SK-MEL-5 (cell line): ENCODE results near the gene RNF130. TPM values are rescaled to one million over a fixed set of nuclear protein-coding genes. Genes with fewer than 3 reads are reported as not detected.

Experiments used
- DNase-seq: peaks from one replicate; pipeline ENCODE4 v3.0.0-alpha.2; 2016; ENCODE audit warnings: low read depth, low spot score
- in situ Hi-C: cut with HindIII; loops from 2 replicates; pipeline ENCODE4 v1.10.0; 2016; ENCODE audit warnings: low sequenced_read_pairs, high pct_unique_total_duplicates, low pct_unique_long_range_greater_than_20kb
- total RNA-seq: library from RNA; depleted of rRNA; stranded (reverse); fragments of >200 nt; shearing (Covaris generic); gene quantifications from 2 replicates; pipeline ENCODE4 v1.2.3, GENCODE V29; 2014

The RNF130 gene
- total RNA-seq, 1 experiment from 2014 or later = 106 TPM

DNA sequence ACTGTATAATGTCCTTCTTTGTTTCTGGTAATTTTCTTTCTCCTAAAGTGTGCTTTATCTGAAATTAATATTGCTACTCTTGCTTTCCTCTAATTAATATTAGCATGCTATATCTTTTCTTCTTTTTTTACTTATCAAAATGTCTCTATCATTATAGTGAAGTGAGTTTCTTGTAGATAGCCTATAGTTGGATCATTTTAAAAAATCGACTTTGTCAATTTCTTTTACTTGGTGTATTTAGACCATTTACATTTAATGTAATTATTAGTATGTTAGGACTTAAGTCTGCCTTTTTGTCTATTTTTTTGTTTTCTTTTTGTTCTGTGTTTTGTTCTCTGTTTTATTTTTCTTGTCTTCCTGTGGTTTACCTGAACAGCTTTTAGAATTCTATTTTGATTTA, 35.4 kb upstream of the RNF130 start:
- in situ Hi-C loops = no loop called here
- no peak for DNase-seq

DNA sequence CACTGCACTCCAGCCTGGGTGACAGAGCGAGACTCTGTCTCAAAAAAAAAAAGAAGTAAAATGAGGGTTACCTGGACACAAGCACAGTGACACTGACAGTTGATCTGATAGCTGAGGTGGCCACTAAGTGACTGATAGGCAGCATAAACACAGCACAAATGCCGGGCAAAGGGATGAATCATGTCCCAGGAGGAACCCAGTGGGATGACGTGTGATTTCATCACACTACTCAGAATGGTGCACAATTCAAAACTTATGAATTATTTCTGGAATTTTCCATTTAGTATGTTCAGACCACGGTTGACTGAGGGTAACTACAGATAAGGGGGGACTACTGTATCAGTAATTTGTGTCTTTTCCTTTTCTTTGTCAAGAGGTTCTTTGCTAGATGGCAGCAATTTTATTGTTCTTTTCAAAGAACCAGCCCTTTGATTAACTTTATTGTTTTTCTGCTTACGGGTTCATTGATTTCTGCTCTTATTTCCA, 34.3 kb upstream of the RNF130 start:
- in situ Hi-C loops = no loop called here
- DNase-seq = no peak

DNA sequence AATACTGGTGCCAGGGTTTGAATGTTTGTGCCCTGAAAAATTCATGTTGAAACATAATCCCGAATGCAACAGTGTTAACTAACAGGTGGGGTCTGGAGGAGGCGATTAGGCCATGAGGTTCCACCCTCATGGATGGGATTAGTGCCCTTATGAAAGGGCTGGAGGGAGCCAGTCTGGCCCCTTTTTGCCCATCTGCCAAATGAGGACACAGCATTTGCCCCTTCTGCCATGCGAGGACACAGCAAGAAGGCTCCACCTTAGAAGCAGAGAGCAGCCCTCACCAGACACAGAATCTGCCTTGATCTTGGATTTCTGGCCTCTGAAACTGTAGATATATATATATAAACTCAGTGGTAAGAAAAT, 32.6 kb upstream of the RNF130 start:
- no peak for DNase-seq
- in situ Hi-C loops = no loop called here

DNA sequence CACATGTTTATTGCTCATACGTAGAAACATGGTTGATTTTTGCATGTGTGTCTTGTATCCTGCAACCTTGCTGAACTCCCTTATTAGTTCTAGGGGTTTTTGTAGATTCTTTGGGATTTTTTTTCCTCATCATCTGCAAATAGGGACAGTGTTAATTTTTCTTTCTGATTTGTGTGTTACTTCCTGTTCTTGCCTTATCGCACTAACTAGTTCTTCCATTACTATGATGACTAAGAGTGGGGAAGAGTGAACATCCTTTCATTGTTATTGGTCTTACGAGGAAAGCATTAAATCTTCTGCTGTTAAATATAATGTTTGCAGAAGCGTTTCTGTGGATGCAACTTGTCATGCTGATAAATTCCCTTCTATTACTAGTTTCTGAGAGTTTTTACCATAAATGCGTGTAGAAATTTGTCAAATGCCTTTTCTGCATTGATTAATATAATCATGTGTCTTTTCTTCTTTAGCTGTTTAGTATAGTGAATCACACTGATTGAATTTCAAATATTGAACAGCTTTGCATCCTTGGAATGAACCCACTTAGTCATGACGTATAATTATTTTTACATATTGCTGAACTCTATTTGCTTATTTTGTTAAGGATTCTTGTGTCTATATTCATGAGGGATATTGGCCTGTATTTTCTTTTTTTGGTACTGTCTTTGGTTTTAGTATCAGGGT, 32.1 kb upstream of the RNF130 start:
- no peak for DNase-seq
- in situ Hi-C loops = no loop called here

DNA sequence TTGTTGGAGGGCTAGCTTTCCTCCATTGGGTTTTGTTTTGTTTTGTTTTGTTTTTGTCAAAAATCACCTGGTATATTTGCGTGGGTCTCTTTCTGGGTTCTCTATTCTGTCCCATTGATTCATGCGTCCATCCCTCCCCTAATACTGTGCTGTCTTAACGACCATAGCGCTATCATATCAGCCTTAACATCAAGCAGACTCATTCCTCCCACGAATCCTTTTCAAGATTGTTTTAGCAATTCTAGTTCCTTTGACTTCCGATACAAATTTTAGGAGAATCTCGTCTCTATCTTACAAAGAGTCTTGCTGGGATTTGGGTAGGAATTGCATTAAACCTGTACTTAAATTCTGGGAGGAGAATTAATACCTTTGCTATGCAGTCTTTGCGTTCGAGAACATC, 31.1 kb upstream of the RNF130 start:
- in situ Hi-C loops = no loop called here
- DNase-seq = no peak

DNA sequence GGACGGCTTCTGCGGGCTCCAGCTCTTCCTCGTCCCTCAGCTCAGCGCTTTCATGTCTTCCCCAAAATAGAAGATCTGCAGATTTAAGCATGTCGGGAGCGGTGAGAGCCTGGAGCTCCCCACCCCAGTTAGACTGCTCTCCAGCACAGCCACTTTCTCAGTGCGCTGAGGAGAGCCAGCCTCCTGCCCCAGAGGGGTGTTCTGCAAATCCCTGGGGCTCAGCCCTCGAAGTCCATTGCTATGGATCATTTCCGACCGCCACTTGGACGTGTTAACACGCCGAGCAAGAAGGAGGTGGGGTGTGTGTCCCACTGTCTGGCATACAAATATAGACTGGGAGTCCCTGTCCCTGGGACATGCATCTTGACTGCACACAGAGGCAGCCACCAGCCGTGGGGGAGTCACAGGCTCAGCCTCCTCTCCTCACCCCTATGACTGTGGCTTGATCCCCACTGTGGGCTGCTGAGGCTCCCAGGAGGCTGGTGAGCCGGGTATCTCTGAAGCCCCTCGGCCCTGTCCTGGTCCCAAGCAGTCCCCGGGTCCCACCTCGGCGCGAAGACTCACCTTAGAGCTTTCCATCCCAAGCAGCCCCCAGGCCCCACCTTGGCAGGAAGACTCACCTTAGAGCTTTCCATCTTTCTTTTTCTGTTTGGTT, 30.0 kb upstream of the RNF130 start:
- in situ Hi-C loops = no loop called here

DNA sequence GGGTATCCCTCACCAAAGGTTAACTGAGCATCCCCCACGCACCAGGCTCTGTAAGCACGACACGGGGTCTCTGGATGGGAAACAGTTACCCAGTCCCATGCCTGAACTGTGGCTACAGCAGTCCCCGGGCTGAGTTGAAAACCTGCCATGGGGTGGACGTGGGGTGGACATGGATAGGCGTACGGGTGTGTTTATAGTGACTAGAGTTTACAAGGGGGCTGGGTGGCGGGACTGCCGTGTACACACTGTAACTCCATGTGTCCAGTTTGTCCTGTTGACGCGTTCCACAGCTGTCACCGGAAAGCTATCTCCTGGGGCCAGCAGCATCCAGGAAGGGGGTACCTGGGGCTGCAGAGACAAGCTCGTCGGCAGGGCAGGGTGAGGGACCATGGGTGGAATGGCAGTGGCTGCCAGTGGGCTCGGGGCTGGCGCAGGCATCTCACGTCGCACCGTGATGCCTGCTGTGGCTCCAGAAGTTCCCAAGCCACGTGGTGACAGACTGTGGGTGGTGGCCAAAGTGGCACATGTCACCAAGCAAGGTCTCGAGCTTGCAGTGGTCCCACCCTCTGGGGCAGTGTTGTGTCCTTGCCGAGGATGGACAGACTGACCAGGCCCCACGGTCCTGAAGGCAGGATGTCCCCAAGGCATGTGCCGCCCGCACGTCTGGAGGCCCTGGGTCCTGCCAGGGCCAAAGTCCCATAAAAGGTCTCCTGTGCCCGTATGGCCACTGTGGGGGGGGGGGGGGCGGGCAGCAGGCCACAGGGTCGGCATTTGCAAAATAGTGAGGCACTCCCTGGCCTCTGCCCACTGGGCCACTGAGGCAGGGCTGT, 29.3 kb upstream of the RNF130 start:
- in situ Hi-C loops = no loop called here
- no peak for DNase-seq

More for the DNA sequence above, 30.0 kb upstream of the RNF130 start:
- DNase-seq = no peak

DNA sequence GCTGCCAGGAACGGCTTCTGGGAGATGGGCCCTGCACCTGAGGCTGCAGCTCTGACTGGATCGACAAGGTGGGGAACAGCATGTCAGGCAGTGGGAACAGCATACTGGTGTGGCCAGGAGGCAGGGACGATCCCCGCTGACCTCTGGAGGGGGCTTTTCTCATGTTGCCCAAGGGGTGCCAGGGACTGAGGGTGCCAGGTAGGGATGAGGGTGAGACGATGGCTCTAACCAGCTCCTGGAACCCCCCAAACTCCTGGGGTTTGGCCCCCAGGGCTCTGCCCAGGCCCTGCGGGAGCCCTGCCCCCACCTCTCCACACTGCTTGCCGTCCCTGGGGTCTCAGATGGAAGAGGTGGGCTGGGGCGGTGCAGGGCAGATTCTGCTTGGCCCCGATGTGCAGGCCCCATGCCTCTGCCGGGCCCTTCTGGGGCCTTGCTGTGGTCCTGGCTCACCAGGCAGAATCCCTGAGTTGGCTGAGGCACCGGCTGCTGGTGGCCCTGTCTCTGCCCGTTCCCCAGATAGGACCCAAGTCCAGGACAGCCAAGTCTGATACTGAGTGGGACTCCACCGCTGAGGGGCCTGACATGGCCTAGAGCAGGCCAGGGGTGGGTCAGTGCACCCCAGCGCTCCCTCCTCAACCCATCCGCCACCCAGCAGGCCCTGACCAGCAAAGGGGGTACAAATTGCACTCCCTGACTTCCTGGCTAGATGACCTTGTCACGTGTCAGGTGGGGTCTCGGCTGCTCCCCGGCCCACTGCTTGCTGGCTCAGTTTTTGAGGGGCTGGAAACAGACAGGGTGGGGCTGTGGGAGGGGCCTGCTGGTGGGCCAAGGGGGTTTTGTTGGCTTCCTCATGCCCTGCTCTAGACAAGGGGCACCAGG, 28.4 kb upstream of the RNF130 start:
- in situ Hi-C loops = no loop called here
- no peak for DNase-seq

DNA sequence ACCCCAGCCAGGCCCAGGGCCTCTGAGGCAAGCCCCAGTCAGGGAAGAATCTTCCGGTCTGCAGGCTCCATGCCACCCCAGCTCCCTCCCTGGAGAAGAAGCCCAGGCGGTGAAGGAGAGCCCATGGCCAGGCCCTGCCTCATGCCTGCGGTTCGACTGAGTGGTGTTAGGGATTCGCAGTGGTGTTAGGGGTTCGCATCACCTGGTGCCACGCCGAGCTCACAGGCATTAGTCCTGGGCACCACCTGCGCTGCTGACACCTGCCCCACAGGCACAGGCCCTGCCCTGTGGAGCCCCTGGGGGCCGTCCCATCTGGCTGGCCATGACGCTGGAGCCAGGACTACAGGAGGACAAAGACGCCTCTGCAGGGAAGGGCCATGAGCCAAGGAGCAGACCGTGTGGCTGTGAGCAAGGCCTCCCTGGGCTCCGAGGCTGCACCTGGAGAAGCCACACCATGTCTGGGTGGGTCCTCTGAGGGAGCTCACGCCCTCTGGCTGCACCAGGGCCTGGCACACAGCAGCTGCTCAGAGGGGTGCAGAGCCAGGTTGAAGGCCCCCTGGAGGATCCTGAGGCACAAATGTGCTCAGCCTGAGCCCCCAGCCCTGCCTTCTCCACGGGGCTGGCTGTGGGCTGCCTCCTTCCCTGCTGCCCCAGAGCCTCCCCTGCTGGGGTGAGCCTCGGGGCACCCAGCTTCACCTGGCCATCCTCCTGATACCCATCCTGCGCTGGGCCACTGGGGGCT, 27.6 kb upstream of the RNF130 start:
- no peak for DNase-seq
- in situ Hi-C loops = no loop called here

DNA sequence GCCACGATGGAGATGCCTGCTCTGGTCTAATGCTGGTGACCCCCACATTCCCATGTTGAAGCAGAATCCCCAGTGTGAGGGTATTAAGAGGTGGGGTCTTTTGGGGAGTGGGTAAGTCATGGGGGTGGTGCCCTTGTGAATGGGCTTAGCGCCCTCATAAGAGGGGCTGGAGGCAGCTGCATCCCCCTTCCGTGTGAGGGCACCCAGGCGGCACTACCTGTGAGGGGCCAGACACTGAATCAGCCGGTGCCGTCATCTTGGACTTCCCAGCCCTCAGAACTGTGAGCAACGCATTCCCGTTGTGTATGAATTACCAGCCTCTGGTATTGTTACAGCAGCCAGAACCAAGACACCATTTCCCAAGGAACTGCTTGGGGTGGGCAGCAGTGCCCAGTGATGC, 27.0 kb upstream of the RNF130 start:
- in situ Hi-C loops = no loop called here
- DNase-seq = no peak

DNA sequence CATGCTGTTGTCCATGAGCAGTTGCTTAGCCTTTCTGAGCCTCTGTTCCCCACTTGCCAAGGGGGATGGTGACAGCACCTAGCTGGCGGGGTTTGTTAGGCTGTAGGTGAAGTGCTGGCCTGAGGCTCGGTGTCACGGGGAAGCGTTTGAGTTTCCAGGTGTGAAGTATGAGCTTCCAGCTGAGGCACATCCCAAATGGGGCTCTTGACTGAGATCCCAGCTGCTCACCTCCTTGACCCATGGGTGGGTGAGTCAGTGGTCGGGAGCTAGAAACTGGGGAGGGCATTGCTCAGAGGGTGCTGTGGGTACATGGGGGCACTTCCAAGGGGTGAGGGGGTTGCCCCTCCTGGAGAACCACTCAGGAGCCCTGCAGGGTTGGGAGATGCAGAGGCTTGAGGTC, 26.4 kb upstream of the RNF130 start:
- in situ Hi-C loops = no loop called here
- no peak for DNase-seq

DNA sequence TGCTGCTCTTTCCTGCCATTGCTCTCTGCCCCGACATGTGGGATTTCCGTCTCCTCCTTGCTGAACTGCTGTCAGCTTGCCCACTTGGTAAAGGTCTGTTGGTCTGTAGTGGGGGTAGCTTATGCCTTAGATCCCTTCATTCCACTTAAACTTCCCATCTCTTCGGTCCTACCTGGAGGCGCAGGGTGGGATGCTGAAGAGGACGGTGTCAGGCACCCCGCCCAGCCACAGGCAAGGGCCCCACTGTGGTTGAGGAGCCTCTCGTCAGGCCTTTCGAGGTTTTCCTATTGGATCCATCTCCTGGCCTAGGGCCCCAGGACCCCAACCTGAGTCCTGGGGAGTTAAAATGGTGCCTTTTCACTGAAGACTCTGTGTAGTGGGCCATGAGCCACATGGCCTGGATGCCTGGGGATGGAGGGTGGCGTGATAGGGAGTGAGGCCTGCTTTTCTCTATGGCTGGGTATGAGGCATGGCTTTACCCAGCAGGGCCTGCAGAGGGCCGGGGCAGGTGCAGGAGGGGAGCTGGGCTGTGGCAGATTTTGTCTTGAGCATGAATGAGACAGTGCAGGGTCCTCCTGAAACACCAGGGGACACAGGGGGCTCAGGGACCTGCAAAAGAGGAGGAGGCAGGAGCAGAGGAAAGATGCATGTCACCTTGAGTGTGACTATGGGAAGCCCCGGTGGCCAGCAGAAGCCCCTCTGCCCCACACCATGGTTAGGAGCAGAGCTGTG, 25.8 kb upstream of the RNF130 start:
- in situ Hi-C loops = no loop called here
- no peak for DNase-seq

DNA sequence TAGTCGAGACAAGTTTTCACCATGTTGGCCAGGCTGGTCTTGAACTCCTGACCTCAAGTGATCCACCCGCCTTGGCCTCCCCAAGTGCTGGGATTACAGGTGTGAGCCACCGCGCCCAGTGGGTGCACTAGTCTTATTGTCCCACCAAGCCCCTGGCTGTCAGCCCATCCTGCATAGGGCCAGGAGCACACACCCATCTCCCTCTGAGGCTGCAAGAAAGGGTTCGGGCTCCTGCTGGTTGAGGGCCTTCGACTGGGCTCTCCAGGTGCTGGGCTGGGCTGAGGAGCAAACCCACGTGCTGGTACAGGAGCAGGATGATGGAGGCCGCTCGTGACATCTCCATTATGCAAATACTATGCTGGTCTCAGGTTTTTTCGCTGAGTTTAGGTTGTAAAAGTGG, 25.1 kb upstream of the RNF130 start:
- in situ Hi-C loops = no loop called here
- DNase-seq = no peak

DNA sequence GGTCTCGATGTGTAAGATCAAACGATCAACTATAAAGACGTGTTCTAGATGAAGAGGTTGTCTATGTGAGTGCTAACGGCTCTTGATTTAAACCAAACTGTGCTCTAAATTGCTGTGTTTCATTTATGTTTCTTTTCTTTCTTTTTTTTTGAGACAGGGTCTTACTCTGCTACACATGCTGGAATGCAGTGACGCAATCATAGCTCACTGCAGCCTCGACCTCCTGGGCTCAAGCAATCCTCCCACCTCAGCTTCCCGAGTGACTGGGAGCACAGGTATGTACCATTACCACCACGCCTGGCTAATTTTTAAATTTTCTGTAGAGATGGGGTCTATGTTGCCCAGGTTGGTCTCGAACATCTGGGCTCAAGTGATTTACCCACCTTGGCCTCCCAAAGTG, 24.0 kb upstream of the RNF130 start:
- DNase-seq = no peak
- in situ Hi-C loops = no loop called here

DNA sequence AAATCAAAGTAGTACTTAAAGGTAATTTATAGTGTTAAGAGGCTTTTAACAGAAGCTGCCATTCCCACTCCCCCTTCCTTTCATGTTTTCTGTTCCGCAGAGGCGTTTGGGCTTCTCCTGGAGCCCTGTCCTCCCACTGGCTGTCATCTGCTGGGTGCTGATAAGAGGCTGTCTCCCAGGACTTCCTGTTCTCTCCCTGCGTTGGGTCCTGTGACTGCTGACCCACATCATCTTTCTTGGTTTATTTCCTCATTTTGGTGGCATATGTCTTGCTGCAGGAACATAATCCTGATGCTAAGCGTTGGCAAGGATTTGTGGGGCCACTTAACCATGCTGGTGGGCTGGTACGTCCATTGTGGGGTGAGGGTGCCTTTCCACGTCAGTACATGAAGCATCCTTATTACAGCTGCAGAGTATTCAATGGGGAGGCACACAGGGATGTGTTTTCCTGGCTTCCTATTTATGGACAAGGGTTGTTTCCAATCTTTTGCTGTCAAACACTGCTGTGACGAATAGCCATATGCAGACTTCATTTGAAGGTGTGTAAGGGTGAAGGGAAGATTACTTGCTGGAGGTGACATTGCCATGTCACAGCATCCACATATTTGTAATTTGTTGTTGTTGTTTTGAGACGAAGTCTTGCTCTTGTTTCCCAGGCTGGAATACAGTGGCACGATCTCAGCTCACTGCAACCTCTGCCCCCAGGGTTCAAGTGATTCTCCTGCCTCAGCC, 22.3 kb upstream of the RNF130 start:
- no peak for DNase-seq

DNA sequence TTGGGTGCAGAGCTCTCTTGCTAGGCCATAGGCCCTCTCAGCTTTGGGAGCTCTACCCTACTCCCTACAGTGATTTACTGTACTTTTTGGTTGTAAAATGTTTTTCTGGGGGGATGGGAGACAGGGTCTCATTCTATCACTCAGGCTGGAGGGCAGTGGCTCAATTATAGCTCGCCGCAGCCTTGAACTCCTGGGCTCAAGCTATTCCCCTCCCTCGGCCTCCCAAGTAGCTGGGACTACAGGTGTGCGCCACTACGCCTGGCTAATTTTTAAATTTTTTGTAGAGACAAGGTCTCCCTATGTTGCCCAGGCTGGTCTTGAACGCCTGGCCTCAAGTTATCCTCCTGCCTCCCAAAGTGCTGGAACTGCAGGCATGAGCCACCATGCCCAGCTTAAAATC, 21.7 kb upstream of the RNF130 start:
- in situ Hi-C loops = no loop called here
- no peak for DNase-seq

More for the DNA sequence above, 22.3 kb upstream of the RNF130 start:
- in situ Hi-C loops = no loop called here
